K562 (cell line): ENCODE data around the gene SLC36A2. TPM values are rescaled to one million over a fixed set of nuclear protein-coding genes. Genes with fewer than 3 reads are reported as not detected.

Experiments used
- ATAC-seq: fragments of 200-7000 bp; cut with Tn5 transposase; 3 replicates; pipeline ENCODE4 v1.9.1; 2020; ENCODE audit warnings: moderate library complexity
- BruUV-seq: library from RNA; stranded (reverse); fragments of 400-500 nt; replicated peaks from 2 replicates; lab custom pipeline; 2021; lab: Mats Ljungman, UMichigan
- CTCF ChIA-PET: fragments of 300-600 bp; formaldehyde crosslinking; extraction: SDS; loops from one replicate; lab custom pipeline; 2021; ENCODE audit warnings: low intra/inter-chr PET ratio; lab: Yijun Ruan, JAX
- POLR2A ChIA-PET: fragments of 300-600, 350-650 bp; sonication (Branson Sonifier 250); formaldehyde crosslinking; extraction: SDS; loops from one replicate; lab custom pipeline; 2021; ENCODE audit warnings: antibody characterized with exemption, inconsistent platforms; lab: Yijun Ruan, JAX
- DNase-seq, 4 experiments: peaks; one replicate each; pipeline versions ENCODE4 v3.0.0 to v3.0.0-alpha.2; 2011 to 2018; ENCODE audit warnings: low spot score in 3 of 4, mixed read lengths in 3 of 4; ENCODE audit errors: extremely low read depth in 1 of 4
- FAIRE-seq: peaks from 2 replicates; lab custom pipeline; 2011; peaks lifted over from hg19 to GRCh38; lab: Jason Lieb, UNC
- H2AFZ ChIP-seq: 2 replicates; pipeline ENCODE4 v1.6.0; 2011; ENCODE audit warnings: low read depth, low read length, control low read depth, inconsistent platforms
- H3K27ac ChIP-seq: fragments of 200-600 bp; 3 replicates; pipeline ENCODE4 v1.8.0; 2011; ENCODE audit warnings: low read depth, mild to moderate bottlenecking, control low read depth, inconsistent platforms, low read length, moderate library complexity, mixed read lengths; ENCODE audit errors: extremely low read depth
- H3K27me3 ChIP-seq, 2 experiments: fragments of 300-600 bp in 1 of 2; 2 replicates in 1 of 2; 3 replicates in 1 of 2; pipeline versions ENCODE4 v1.6.0 to v1.8.0; 2011; ENCODE audit warnings: inconsistent platforms in 2 of 2, low read length in 2 of 2, mild to moderate bottlenecking in 1 of 2, mixed read lengths in 1 of 2, moderate library complexity in 1 of 2; ENCODE audit not compliant: control insufficient read depth in 2 of 2, insufficient read depth in 2 of 2
- H3K36me3 ChIP-seq: fragments of 300-600 bp; 3 replicates; pipeline ENCODE4 v1.8.0; 2011; ENCODE audit warnings: mild to moderate bottlenecking, low read length, inconsistent platforms; ENCODE audit not compliant: control insufficient read depth, insufficient read depth
- H3K4me1 ChIP-seq, 2 experiments: fragments of 200-600 bp in 1 of 2; replicated peaks in 1 of 2; 2 replicates in 1 of 2; 3 replicates in 1 of 2; pipeline versions ENCODE4 v1.5.1 to v1.8.0; 2011; ENCODE audit warnings: inconsistent platforms in 2 of 2, low read length in 2 of 2, mild to moderate bottlenecking in 1 of 2, mixed read lengths in 1 of 2, moderate library complexity in 1 of 2; ENCODE audit not compliant: control insufficient read depth in 2 of 2, insufficient read depth in 2 of 2
- H3K4me2 ChIP-seq: 2 replicates; pipeline ENCODE4 v1.6.1; 2011; ENCODE audit warnings: low read length, control low read depth, inconsistent platforms, mixed read lengths; ENCODE audit not compliant: insufficient read depth
- H3K4me3 ChIP-seq: fragments of 200-600 bp; sonication (generic), shearing (Covaris generic); 2 replicates; pipeline ENCODE4 v1.5.1; 2016; ENCODE audit warnings: control low read depth, inconsistent platforms
- H3K79me2 ChIP-seq: fragments of 200-600 bp; 3 replicates; pipeline ENCODE4 v1.8.0; 2011; ENCODE audit warnings: low read length, inconsistent platforms; ENCODE audit not compliant: control insufficient read depth, insufficient read depth
- H3K9ac ChIP-seq, 2 experiments: 2 replicates each; pipeline versions ENCODE4 v1.6.0 to v1.6.1; 2011; ENCODE audit warnings: low read depth in 2 of 2, low read length in 2 of 2, control low read depth in 1 of 2, inconsistent platforms in 1 of 2, mild to moderate bottlenecking in 1 of 2, mixed read lengths in 1 of 2; ENCODE audit not compliant: insufficient read depth in 1 of 2
- H3K9me1 ChIP-seq: one replicate; pipeline ENCODE4 v1.6.0; 2011; ENCODE audit warnings: inconsistent platforms, mild to moderate bottlenecking, low read length, moderate library complexity; ENCODE audit not compliant: control insufficient read depth, insufficient read depth
- H3K9me3 ChIP-seq: replicated peaks from 2 replicates; pipeline ENCODE4 v1.5.1; 2011; ENCODE audit warnings: low read depth, low read length, inconsistent platforms; ENCODE audit not compliant: control insufficient read depth, insufficient read depth
- H4K20me1 ChIP-seq: replicated peaks from 2 replicates; pipeline ENCODE4 v1.6.1; 2011; ENCODE audit warnings: low read length, inconsistent platforms, mixed read lengths; ENCODE audit not compliant: control insufficient read depth, insufficient read depth
- CTCFL ChIP-seq: IDR thresholded peaks from 2 replicates; pipeline ENCODE4 v1.6.1; 2011; ENCODE audit warnings: borderline replicate concordance, low read depth, mild to moderate bottlenecking, moderate library complexity, low read length; ENCODE audit not compliant: insufficient read depth, poor library complexity, severe bottlenecking
- ELF4 ChIP-seq: fragments of 450-650 bp; formaldehyde crosslinking; IDR thresholded peaks from 2 replicates; pipeline ENCODE4 v1.4.0; 2022; ENCODE audit warnings: missing genetic modification characterization
- EWSR1 ChIP-seq: fragments of 450-650 bp; IDR thresholded peaks from 2 replicates; pipeline ENCODE4 v1.6.1; 2018; ENCODE audit warnings: borderline replicate concordance, mild to moderate bottlenecking, low read depth, moderate library complexity; ENCODE audit not compliant: partially characterized antibody
- FOXA1 ChIP-seq: fragments of 450-650 bp; IDR thresholded peaks from 2 replicates; pipeline ENCODE4 v1.6.1; 2016; ENCODE audit warnings: mild to moderate bottlenecking, borderline replicate concordance
- IRF1 ChIP-seq: sonication (generic); formaldehyde crosslinking; IDR thresholded peaks from 2 replicates; pipeline ENCODE4 v1.8.0; 2022; ENCODE audit warnings: missing genetic modification reagents, mild to moderate bottlenecking, borderline replicate concordance
- MBD1 ChIP-seq: fragments of 250-450 bp; sonication (Bioruptor Pico); IDR thresholded peaks from 2 replicates; pipeline ENCODE4 v1.8.0; 2022; ENCODE audit warnings: inconsistent platforms
- NKRF ChIP-seq: fragments of 450-650 bp; IDR thresholded peaks from 2 replicates; pipeline ENCODE4 v1.6.1; 2016; ENCODE audit warnings: borderline replicate concordance
- SREBF1 ChIP-seq: fragments of 150-350 bp; IDR thresholded peaks from 2 replicates; pipeline ENCODE4 v1.6.1; 2014; ENCODE audit warnings: antibody characterized with exemption, low read depth, low read length, borderline replicate concordance
- ZFP36 ChIP-seq: fragments of 150-350 bp; IDR thresholded peaks from 2 replicates; pipeline ENCODE4 v1.6.1; 2018; ENCODE audit warnings: low read length, low read depth; ENCODE audit not compliant: partially characterized antibody
- ZNF253 ChIP-seq: fragments of 250-450 bp; sonication (Bioruptor Pico); conservative IDR thresholded peaks from 2 replicates; pipeline ENCODE4 v1.6.1; 2021; ENCODE audit warnings: mild to moderate bottlenecking
- ZNF347 ChIP-seq: fragments of 450-650 bp; formaldehyde crosslinking; IDR thresholded peaks from 2 replicates; pipeline ENCODE4 v1.4.0; 2020; ENCODE audit warnings: low read depth, mild to moderate bottlenecking, moderate library complexity
- ZNF518B ChIP-seq: fragments of 250-450 bp; sonication (Bioruptor Pico); IDR thresholded peaks from 2 replicates; pipeline ENCODE4 v1.5.0; 2021; ENCODE audit warnings: mild to moderate bottlenecking, moderate library complexity
- WGBS: fragments of 100-300 bp; shearing (Covaris generic); methylation state at CpG from one replicate; pipeline ENCODE4 v1.1.6; 2016; ENCODE audit warnings: low coverage, mixed read lengths; ENCODE audit not compliant: insufficient coverage; ENCODE audit errors: missing lambda C conversion rate; 5-methylcytosine and 5-hydroxymethylcytosine counted together
- in situ Hi-C: fragments of 300-500 bp; cut with MboI; formaldehyde crosslinking; loops from 4 replicates; pipeline ENCODE4 v1.15.0; 2018; ENCODE audit warnings: inconsistent platforms, mixed read lengths
- intact Hi-C: fragments of 100-400 bp; cut with micrococcal nuclease; formaldehyde crosslinking; loops from 2 replicates; pipeline ENCODE4 v1.14.2; 2022
- polyA plus RNA-seq, 8 experiments: library from polyadenylated mRNA; depleted of rRNA in 4 of 8; stranded (reverse) in 5 of 8; unstranded in 3 of 8; fragments of >200 nt; fragmentation: Nextera tagmentation in 2 of 8; fragmentation: Illumina TruSeq in 1 of 8; extraction: Ambion mirVana in 2 of 8; extraction: Trizol in 1 of 8; gene quantifications; 2 replicates each; pipeline versions ENCODE4 v1.2.1 to v1.2.3, GENCODE V29; 2011 to 2014; ENCODE audit warnings: inconsistent platforms in 1 of 8, missing spikeins in 1 of 8
- total RNA-seq, 7 experiments: library from RNA; depleted of rRNA in 6 of 7; stranded (reverse); fragments of >200 nt in 6 of 7; fragmentation: Illumina TruSeq in 2 of 7; extraction: Trizol in 2 of 7; gene quantifications; 2 replicates each; pipeline versions ENCODE4 v1.2.1 to v1.2.3, GENCODE V29; 2011 to 2021; ENCODE audit warnings: low replicate concordance in 1 of 7

Gene SLC36A2
- total and polyA plus RNA-seq, 9 of the 15 experiments (the other 6 are each of a cell fraction or from before 2014, with no cell fraction given): not detected

GRCh38 chr5:151388960-151389359 is 41.6 kb upstream of the SLC36A2 start:
- DNase-seq (no peak), ATAC-seq (no peak), FAIRE-seq (no peak)
- in situ Hi-C loops: no loop called here
- CTCF ChIA-PET: no interaction called here
- Histone ChIP-seq H3K9me1 (no peaks in the 10 kb centered on the region), H3K9me3 (no peaks in the 10 kb centered on the region), H3K27ac (no peak overlapping the region), H4K20me1 (no peaks in the 10 kb centered on the region), H3K4me2 (no peak overlapping the region), H3K9ac (no peak overlapping the region), H3K27me3 (peaks cover 5% of the 10 kb centered on the region in 2 experiments; a peak in 3 of 5 replicates), H3K79me2 (no peaks in the 10 kb centered on the region), H2AFZ (no peak overlapping the region), H3K4me3 (no peak overlapping the region), H3K36me3 (no peaks in the 10 kb centered on the region), H3K4me1 (no peaks in the 10 kb centered on the region)
- intact Hi-C loops: no loop called here
- POLR2A ChIA-PET: no interaction called here
- no TSS peak for BruUV-seq
- 15% methylated on average over 2 of the region's 2 CpGs for WGBS
- no peak for TF ChIP-seq ZNF347
- no peak for TF ChIP-seq FOXA1
- no peak for TF ChIP-seq ELF4 (CRISPR knock-in tag)
- no peak for TF ChIP-seq SREBF1
- TF ChIP-seq CTCFL: no peak
- no peak for TF ChIP-seq ZNF253 (CRISPR knock-in tag)
- TF ChIP-seq NKRF: no peak
- no peak for TF ChIP-seq IRF1 (CRISPR knock-in tag)
- no peak for TF ChIP-seq ZFP36
- no peak for TF ChIP-seq EWSR1
- TF ChIP-seq ZNF518B (CRISPR knock-in tag): no peak
- TF ChIP-seq MBD1: no peak
